Transverse colon (tissue), 4 donors: ENCODE data around the gene NTN3.

Experiments
- CTCF ChIP-seq, 5 experiments: fragments of 200-600 bp in 3 of 5; fragments of 450-650 bp in 2 of 5; sonication (generic) in 3 of 5; IDR thresholded peaks; 1 replicate in 2 of 5; 2 replicates in 3 of 5; pipeline ENCODE4 v1.5.1; 2016 to 2017; ENCODE audit warnings: antibody characterized with exemption in 5 of 5, inconsistent platforms in 3 of 5, mild to moderate bottlenecking in 2 of 5, moderate library complexity in 1 of 5
- POLR2AphosphoS5 ChIP-seq, 3 donors: sonication (generic); formaldehyde crosslinking; IDR thresholded peaks; one replicate each; pipeline ENCODE4 v1.6.1; 2016; ENCODE audit warnings: antibody characterized with exemption in 3 of 3

GRCh38 chr16:2472885-2473445 is 1.9 kb downstream of the NTN3 start:
- TF ChIP-seq CTCF (IDR thresholded peaks at IDR 0.05) = no peak
- TF ChIP-seq POLR2AphosphoS5 (IDR thresholded peaks at IDR 0.05) = no peak
